ENCODE data around the gene SLC17A1.

Gene SLC17A1

GRCh38 chr6:25831532-25832306 lies at the start of gene SLC17A1:
SLC17A1 (minus strand) TSS chr6:25832052; CDS start chr6:25830557, 1,495 bp downstream.
- no peaks in the 10 kb centered on the region for H3K27me3 ChIP-seq (ENCODE audit: control insufficient read depth, insufficient read depth, low read length)
- no peaks in the 10 kb centered on the region for H3K9me3 ChIP-seq (ENCODE audit: control insufficient read depth, insufficient read depth, low read length)
- H3K36me3 ChIP-seq (ENCODE audit: control insufficient read depth, insufficient read depth, low read length), result no peaks in the 10 kb centered on the region
- no peak within 1 kb of the TSS for H3K9ac ChIP-seq (ENCODE audit: low read depth, low read length)
- no peaks in the 10 kb centered on the region for H3K4me1 ChIP-seq (ENCODE audit: control insufficient read depth, insufficient read depth, low read length)
- H3K4me3 ChIP-seq (ENCODE audit: low read depth, low read length), result no peak within 1 kb of the TSS

- no peaks in the 10 kb centered on the region for H3K36me3 ChIP-seq (ENCODE audit: control insufficient read depth, insufficient read depth, low read length)
- H3K27me3 ChIP-seq (ENCODE audit: control insufficient read depth, insufficient read depth, low read length), result peaks cover 2% of the 10 kb centered on the region
- H3K4me3 ChIP-seq (ENCODE audit: low read depth, low read length), result no peak overlapping the region
- H3K9ac ChIP-seq (ENCODE audit: low read depth, low read length), result no peak overlapping the region
- no peaks in the 10 kb centered on the region for H3K9me3 ChIP-seq (ENCODE audit: control insufficient read depth, insufficient read depth, low read length)
- H3K4me1 ChIP-seq (ENCODE audit: control insufficient read depth, insufficient read depth, low read length), result no peaks in the 10 kb centered on the region
Observed at GRCh38 chr6:25880601-25881000, 48.7 kb upstream of the SLC17A1 start.

- Histone ChIP-seq H3K9ac (ENCODE audit: low read depth, low read length) (no peak overlapping the region), H3K9me3 (ENCODE audit: control insufficient read depth, insufficient read depth, low read length) (no peaks in the 10 kb centered on the region), H3K4me3 (ENCODE audit: low read depth, low read length) (no peak overlapping the region), H3K4me1 (ENCODE audit: control insufficient read depth, insufficient read depth, low read length) (no peaks in the 10 kb centered on the region), H3K27me3 (ENCODE audit: control insufficient read depth, insufficient read depth, low read length) (peaks cover 2% of the 10 kb centered on the region), H3K36me3 (ENCODE audit: control insufficient read depth, insufficient read depth, low read length) (no peaks in the 10 kb centered on the region)
Observed at GRCh38 chr6:25878721-25879322, 47.0 kb upstream of the SLC17A1 start.

GRCh38 chr6:25875926-25876602 lies 44.2 kb upstream of the SLC17A1 start:
- H3K27me3 ChIP-seq (ENCODE audit: control insufficient read depth, insufficient read depth, low read length), result no peaks in the 10 kb centered on the region
- H3K9me3 ChIP-seq (ENCODE audit: control insufficient read depth, insufficient read depth, low read length), result no peaks in the 10 kb centered on the region
- H3K4me3 ChIP-seq (ENCODE audit: low read depth, low read length), result no peak overlapping the region
- H3K36me3 ChIP-seq (ENCODE audit: control insufficient read depth, insufficient read depth, low read length), result no peaks in the 10 kb centered on the region
- H3K9ac ChIP-seq (ENCODE audit: low read depth, low read length), result no peak overlapping the region
- no peaks in the 10 kb centered on the region for H3K4me1 ChIP-seq (ENCODE audit: control insufficient read depth, insufficient read depth, low read length)

- H3K4me1 ChIP-seq (ENCODE audit: control insufficient read depth, insufficient read depth, low read length), result no peaks in the 10 kb centered on the region
Observed at GRCh38 chr6:25875563-25875905, 43.7 kb upstream of the SLC17A1 start.

GRCh38 chr6:25874822-25875562 lies 43.1 kb upstream of the SLC17A1 start:
- H3K9me3 ChIP-seq (ENCODE audit: control insufficient read depth, insufficient read depth, low read length), result no peaks in the 10 kb centered on the region
- no peaks in the 10 kb centered on the region for H3K4me1 ChIP-seq (ENCODE audit: control insufficient read depth, insufficient read depth, low read length)
- no peaks in the 10 kb centered on the region for H3K27me3 ChIP-seq (ENCODE audit: control insufficient read depth, insufficient read depth, low read length)
- H3K4me3 ChIP-seq (ENCODE audit: low read depth, low read length), result no peak overlapping the region
- H3K36me3 ChIP-seq (ENCODE audit: control insufficient read depth, insufficient read depth, low read length), result no peaks in the 10 kb centered on the region
- H3K9ac ChIP-seq (ENCODE audit: low read depth, low read length), result no peak overlapping the region

More at GRCh38 chr6:25875563-25875905, 43.7 kb upstream of the SLC17A1 start:
- no peaks in the 10 kb centered on the region for H3K36me3 ChIP-seq (ENCODE audit: control insufficient read depth, insufficient read depth, low read length)
- H3K9ac ChIP-seq (ENCODE audit: low read depth, low read length), result no peak overlapping the region
- no peaks in the 10 kb centered on the region for H3K9me3 ChIP-seq (ENCODE audit: control insufficient read depth, insufficient read depth, low read length)
- no peaks in the 10 kb centered on the region for H3K27me3 ChIP-seq (ENCODE audit: control insufficient read depth, insufficient read depth, low read length)
- no peak overlapping the region for H3K4me3 ChIP-seq (ENCODE audit: low read depth, low read length)

GRCh38 chr6:25874118-25874517 lies 42.3 kb upstream of the SLC17A1 start, which contains the start of gene SLC17A3:
SLC17A3 (minus strand) TSS chr6:25874243; CDS start chr6:25868387, 5,856 bp downstream.
- H3K27me3 ChIP-seq (ENCODE audit: control insufficient read depth, insufficient read depth, low read length), result no peaks in the 10 kb centered on the region
- no peaks in the 10 kb centered on the region for H3K36me3 ChIP-seq (ENCODE audit: control insufficient read depth, insufficient read depth, low read length)
- no peak within 1 kb of the TSS for H3K9ac ChIP-seq (ENCODE audit: low read depth, low read length)
- no peaks in the 10 kb centered on the region for H3K9me3 ChIP-seq (ENCODE audit: control insufficient read depth, insufficient read depth, low read length)
- no peaks in the 10 kb centered on the region for H3K4me1 ChIP-seq (ENCODE audit: control insufficient read depth, insufficient read depth, low read length)
- H3K4me3 ChIP-seq (ENCODE audit: low read depth, low read length), result no peak within 1 kb of the TSS

- no peaks in the 10 kb centered on the region for H3K36me3 ChIP-seq (ENCODE audit: control insufficient read depth, insufficient read depth, low read length)
- no peaks in the 10 kb centered on the region for H3K4me1 ChIP-seq (ENCODE audit: control insufficient read depth, insufficient read depth, low read length)
- no peaks in the 10 kb centered on the region for H3K27me3 ChIP-seq (ENCODE audit: control insufficient read depth, insufficient read depth, low read length)
- no peak overlapping the region for H3K9ac ChIP-seq (ENCODE audit: low read depth, low read length)
- H3K9me3 ChIP-seq (ENCODE audit: control insufficient read depth, insufficient read depth, low read length), result no peaks in the 10 kb centered on the region
- no peak overlapping the region for H3K4me3 ChIP-seq (ENCODE audit: low read depth, low read length)
Observed at GRCh38 chr6:25872814-25873213, 41.0 kb upstream of the SLC17A1 start.

- no peaks in the 10 kb centered on the region for H3K36me3 ChIP-seq (ENCODE audit: control insufficient read depth, insufficient read depth, low read length)
- no peak overlapping the region for H3K4me3 ChIP-seq (ENCODE audit: low read depth, low read length)
- no peaks in the 10 kb centered on the region for H3K4me1 ChIP-seq (ENCODE audit: control insufficient read depth, insufficient read depth, low read length)
- no peaks in the 10 kb centered on the region for H3K9me3 ChIP-seq (ENCODE audit: control insufficient read depth, insufficient read depth, low read length)
- no peak overlapping the region for H3K9ac ChIP-seq (ENCODE audit: low read depth, low read length)
- H3K27me3 ChIP-seq (ENCODE audit: control insufficient read depth, insufficient read depth, low read length), result no peaks in the 10 kb centered on the region
Observed at GRCh38 chr6:25869840-25870239, 38.0 kb upstream of the SLC17A1 start.

GRCh38 chr6:25868436-25869183 lies 36.8 kb upstream of the SLC17A1 start:
- H3K9ac ChIP-seq (ENCODE audit: low read depth, low read length), result no peak overlapping the region
- no peak overlapping the region for H3K4me3 ChIP-seq (ENCODE audit: low read depth, low read length)
- no peaks in the 10 kb centered on the region for H3K36me3 ChIP-seq (ENCODE audit: control insufficient read depth, insufficient read depth, low read length)
- no peaks in the 10 kb centered on the region for H3K9me3 ChIP-seq (ENCODE audit: control insufficient read depth, insufficient read depth, low read length)
- H3K4me1 ChIP-seq (ENCODE audit: control insufficient read depth, insufficient read depth, low read length), result no peaks in the 10 kb centered on the region
- H3K27me3 ChIP-seq (ENCODE audit: control insufficient read depth, insufficient read depth, low read length), result no peaks in the 10 kb centered on the region

- Histone ChIP-seq H3K4me3 (ENCODE audit: low read depth, low read length) (no peak overlapping the region), H3K27me3 (ENCODE audit: control insufficient read depth, insufficient read depth, low read length) (no peaks in the 10 kb centered on the region), H3K36me3 (ENCODE audit: control insufficient read depth, insufficient read depth, low read length) (no peaks in the 10 kb centered on the region), H3K4me1 (ENCODE audit: control insufficient read depth, insufficient read depth, low read length) (no peaks in the 10 kb centered on the region), H3K9me3 (ENCODE audit: control insufficient read depth, insufficient read depth, low read length) (no peaks in the 10 kb centered on the region), H3K9ac (ENCODE audit: low read depth, low read length) (no peak overlapping the region)
Observed at GRCh38 chr6:25866011-25866410, 34.2 kb upstream of the SLC17A1 start.

Measured in iPS-15b (cell line).